Measurements from ENCODE around the gene GMCL1. TPM values are rescaled to one million over a fixed set of nuclear protein-coding genes. Genes with fewer than 3 reads are reported as not detected.

The GMCL1 gene
- total and polyA plus RNA-seq, 9 of the 15 experiments (the other 6 are each of a cell fraction or from before 2014, with no cell fraction given), result 7.0 to 27.3 (median 15.4) TPM

GRCh38 chr2:69830045-69830905 is 815 bp downstream of the GMCL1 start (continued):
- TF ChIP-seq ZBTB11 (CRISPR knock-in tag; IDR thresholded peaks at IDR 0.05) (no peak; a peak in 1 of 6 replicates), CBFA2T3 (IDR thresholded peaks at IDR 0.05) (no peak), ZNF212 (CRISPR knock-in tag; IDR thresholded peaks at IDR 0.05) (no peak), ZNF174 (CRISPR knock-in tag; IDR thresholded peaks at IDR 0.05) (no peak), SIN3B (IDR thresholded peaks at IDR 0.05; ENCODE audit: low read depth) (no peak), PATZ1 (CRISPR knock-in tag; IDR thresholded peaks at IDR 0.05; ENCODE audit: borderline replicate concordance) (no peak), SMAD1 (IDR thresholded peaks at IDR 0.05; ENCODE audit: low read depth, low read length, partially characterized antibody) (no peak), RFX5 (IDR thresholded peaks at IDR 0.05; ENCODE audit: low read depth, low read length) (no peak), BCLAF1 (IDR thresholded peaks at IDR 0.05; ENCODE audit: borderline replicate concordance in 1 of 2, control insufficient read depth in 1 of 2, low read depth in 2 of 2, low read length in 1 of 2) (no peak), MEF2D (tag; conservative IDR thresholded peaks at IDR 0.05; ENCODE audit: low read depth) (no peak), ZNF707 (CRISPR knock-in tag; conservative IDR thresholded peaks at IDR 0.05) (no peak), ZNF274 (IDR thresholded peaks at IDR 0.05; ENCODE audit: borderline replicate concordance, low read depth, low read length) (no peak), BRF1 (IDR thresholded peaks at IDR 0.05; ENCODE audit: borderline replicate concordance, extremely low read depth, insufficient read length) (no peak)
